Jurkat, Clone E6-1 (cell line): ENCODE measurements around the gene SPATA20.

Experiments used
- DNase-seq: peaks from one replicate; pipeline ENCODE4 v3.0.0-alpha.2; 2011; ENCODE audit warnings: low read depth, low spot score
- H3K4me3 ChIP-seq: 2 replicates; pipeline ENCODE4 v1.5.1; 2011; ENCODE audit warnings: mild to moderate bottlenecking, low read length, control low read depth, moderate library complexity

Gene SPATA20

DNA sequence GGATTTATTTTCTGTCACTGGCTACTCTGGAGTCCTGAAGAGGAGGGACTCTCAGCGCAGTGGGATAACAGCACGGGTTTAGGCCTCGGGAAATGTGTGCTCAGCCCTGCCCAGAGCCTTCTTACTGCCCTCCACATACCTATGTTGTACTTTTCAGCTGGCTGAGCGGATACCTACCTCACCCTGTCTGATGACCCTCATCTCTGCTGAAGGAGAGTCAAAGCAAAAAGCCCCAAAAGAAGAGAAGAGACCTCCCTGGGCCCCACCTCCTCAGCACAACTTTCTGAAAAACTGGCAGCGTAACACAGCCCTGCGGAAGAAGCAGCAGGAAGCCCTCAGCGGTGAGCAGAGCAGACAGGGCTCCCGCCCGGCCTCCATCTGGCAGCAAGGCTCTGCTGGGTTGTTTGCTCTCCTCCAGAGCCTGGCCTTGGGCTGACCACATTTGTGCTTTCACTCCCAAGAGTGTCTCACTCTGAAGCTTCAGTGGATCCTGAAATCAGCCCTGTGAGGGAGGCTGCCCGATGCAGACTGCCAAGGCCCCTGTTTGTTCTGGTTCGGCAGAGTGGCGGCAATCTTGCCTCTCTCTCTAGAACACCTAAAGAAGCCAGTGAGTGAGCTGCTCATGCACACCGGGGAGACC lies 28.5 kb upstream of the SPATA20 start:
- no peak overlapping the region for H3K4me3 ChIP-seq
- DNase-seq: no peak

DNA sequence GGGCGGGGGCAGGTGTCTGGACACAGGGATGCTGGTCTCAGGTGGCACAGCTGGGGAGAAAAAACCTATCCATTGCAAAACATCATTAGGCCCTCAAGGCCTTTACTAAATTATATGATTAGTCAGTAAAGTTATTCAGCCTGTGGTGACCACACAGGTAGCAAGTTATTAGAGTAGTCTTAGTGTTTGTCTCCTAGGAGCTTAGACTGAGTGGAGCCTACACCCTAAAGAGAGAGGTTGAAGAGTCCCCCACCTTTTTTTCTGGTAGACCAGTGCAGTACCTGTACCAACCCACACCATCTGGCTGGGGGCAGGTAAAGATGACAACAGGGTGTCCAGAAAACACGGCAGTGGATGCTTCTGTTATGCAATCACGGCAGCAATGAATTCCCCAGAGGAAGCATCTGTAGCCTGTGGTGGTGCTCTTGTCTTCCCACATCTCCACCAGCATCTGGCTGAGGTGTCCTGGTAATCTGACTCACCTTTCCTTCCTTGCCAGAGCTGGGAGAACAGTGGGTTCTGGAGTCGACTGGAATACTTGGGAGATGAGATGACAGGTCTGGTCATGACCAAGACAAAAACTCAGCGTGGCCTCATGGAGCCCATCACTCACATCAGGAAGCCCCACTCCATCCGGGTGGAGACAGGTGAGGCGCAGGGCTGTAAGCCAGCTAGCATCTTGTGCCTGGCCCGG lies 27.7 kb upstream of the SPATA20 start:
- H3K4me3 ChIP-seq: no peak overlapping the region

GRCh38 chr17:50520483-50520882 lies 26.5 kb upstream of the SPATA20 start:
- no peak overlapping the region for H3K4me3 ChIP-seq
- no peak for DNase-seq

More for the DNA sequence above, 27.7 kb upstream of the SPATA20 start:
- DNase-seq: no peak

GRCh38 chr17:50521514-50521913 lies 25.5 kb upstream of the SPATA20 start:
- no peak overlapping the region for H3K4me3 ChIP-seq
- no peak for DNase-seq

DNA sequence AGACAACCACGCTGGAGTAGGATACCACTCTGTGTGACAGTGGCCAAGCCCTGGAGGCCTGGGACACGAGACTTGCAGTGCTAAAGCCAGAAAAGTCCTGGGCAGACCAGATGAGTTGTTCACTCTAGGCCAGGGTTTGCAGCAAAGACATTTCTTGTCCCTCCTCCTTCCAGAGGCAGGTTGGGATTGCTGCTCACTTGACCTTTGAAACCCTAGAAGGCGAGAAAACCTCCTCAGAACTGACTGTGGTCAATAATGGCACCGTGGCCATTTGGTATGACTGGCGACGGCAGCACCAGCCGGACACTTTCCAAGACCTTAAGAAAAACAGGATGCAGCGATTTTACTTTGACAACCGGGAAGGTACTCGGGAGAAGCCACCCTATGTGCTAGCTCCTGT lies 24.2 kb upstream of the SPATA20 start:
- H3K4me3 ChIP-seq: no peak overlapping the region
- DNase-seq: no peak

- no peak for DNase-seq
- no peak overlapping the region for H3K4me3 ChIP-seq
These were observed 23.8 kb upstream of the SPATA20 start for GRCh38 chr17:50523208-50523607.

DNA sequence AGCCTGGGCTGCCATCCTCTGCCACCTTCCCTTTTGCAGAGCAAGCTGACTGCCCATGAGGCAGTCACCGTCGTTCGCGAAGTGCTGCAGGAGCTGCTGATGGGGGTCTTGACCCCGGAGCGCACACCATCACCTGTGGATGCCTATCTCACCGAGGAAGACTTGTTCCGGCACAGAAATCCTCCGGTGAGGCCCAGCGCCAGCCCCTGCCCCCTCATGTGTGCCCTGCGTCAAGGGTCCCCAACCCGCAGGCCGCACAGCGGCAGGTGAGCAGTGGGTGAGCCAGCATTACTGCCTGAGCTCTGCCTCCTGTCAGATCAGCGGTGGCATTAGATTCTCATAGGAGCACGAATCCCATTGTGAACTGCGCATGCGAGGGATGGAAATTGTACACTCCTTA lies 22.1 kb upstream of the SPATA20 start:
- DNase-seq: no peak
- no peak overlapping the region for H3K4me3 ChIP-seq

DNA sequence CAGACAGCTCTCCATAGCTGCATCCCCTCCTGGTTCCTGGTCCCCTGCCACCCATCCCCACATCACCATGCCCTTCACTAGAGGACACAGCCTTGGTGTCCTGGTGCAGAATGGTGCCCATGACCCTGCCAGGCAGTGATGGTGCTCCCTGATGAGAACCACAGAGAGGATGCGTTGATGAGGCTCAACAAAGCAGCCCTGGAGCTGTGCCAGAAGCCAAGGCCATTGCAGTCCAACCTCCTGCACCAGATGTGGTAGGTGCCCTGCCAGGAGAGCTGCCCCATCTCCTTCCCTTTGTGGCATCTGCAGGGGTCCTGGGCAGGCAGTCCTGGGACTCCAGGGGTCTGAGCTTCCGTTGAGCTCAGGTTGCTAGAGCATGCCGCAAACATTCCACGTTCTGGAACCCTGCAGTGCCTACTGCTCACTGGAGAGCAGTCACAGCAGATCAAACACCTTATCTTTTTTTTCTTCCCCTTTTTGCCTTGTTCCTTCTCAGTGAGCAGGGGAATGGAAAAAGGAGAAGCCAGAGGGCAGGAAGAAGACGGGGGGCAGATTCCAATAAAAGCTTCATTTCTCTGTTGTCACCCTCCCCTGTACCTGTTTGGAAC lies 19.7 kb upstream of the SPATA20 start:
- H3K4me3 ChIP-seq: no peak overlapping the region
- DNase-seq: no peak

DNA sequence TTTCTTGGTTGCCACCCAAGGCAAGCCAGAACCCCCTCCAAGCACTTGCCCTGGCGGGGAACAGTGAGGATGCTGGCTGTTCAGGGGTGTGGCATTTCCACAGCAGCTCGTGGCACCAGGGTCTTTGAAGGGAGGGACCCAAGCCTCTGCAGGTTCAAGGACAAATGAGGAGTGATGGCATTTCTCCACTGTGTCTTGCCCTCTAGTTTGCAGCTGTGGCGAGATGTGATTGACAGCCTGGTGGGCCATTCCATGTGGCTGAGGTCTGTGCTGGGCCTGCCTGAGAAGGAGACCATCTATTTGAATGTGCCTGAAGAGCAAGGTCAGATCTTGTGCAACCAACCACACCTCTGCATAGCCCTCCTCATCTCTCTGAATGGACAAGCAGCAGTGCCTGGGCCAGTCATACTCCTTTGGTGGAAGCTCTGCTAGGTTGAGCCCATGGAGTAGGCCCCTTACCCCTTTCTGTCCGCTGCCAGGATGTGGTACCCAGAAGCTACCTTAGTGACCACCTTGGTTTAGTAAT lies 19.0 kb upstream of the SPATA20 start:
- no peak overlapping the region for H3K4me3 ChIP-seq
- DNase-seq: no peak

DNA sequence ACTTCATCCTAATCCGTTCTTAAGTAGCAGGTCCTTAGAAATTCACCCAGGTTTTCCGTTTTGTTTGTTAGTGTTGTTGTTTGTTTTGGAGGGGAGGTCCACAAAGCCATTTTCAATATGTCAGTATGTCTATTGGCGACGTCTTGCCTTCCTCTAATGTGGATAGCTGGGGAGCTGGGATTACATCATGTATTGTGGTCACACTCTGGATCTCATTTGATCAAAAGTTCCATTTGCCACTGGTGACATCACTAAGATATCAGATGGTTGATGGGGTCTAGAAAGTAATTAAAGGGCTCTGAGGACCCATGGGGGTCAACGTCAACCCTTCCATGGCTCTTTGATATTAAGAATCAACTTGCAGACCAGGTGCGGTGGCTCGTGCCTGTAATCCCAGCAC lies 17.1 kb upstream of the SPATA20 start:
- H3K4me3 ChIP-seq: no peak overlapping the region
- DNase-seq: no peak

DNA sequence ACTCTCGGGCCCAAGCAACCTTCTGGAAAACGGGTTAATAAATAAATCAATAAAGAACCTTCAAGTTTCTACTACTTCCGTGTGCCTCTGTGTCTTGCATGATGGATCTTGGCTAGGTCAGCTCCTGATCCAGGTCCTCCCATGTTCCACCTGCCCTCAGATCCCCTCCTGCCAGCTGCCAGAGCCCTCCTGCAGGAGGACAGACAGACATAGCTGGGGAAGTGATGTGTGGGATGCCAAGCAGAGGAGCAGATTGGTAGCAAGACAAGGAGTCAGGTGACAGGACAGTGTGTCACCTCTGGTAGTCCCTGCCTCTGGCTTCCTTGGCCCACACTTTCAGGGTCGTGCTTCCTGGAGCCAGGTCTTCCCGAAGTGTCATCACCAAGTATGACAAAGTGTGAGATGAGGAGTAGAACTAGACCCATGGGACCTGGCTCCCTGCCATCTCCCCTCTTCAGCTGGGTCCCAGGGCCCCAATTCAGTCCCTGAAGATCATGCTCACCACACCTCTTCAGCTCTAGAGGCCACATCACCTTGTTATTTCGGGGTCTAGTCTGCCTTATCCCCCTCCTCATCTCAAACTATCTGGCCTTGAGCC lies 15.4 kb upstream of the SPATA20 start:
- H3K4me3 ChIP-seq: no peak overlapping the region
- no peak for DNase-seq

- H3K4me3 ChIP-seq: no peak within 1 kb of the TSS
These were observed 14.4 kb upstream of the SPATA20 start, which contains the start of gene EPN3 for GRCh38 chr17:50532452-50533024. Gene EPN3 (plus strand): TSS chr17:50532735. CDS start chr17:50536557, 3,822 bp downstream.

DNA sequence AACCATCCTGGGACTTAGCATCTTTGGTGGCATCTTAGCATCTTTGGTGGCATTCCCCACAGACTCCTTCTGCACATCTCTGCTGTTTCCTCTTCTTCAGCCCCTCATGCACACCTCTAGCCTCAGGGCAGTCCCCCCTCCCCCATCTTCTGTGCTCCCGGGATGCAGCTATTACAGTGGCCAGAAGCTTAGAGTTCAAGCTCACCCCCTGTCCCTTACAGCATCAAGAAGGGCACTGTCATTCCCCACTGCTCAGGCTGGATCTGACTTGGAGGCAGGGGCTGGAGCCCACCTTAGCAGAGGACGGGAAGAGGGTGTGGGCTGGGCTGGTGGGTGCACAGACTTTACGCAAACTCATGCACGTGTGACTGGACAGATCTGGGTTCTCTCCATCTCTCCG lies 13.8 kb upstream of the SPATA20 start:
- no peak overlapping the region for H3K4me3 ChIP-seq

More at GRCh38 chr17:50532452-50533024, 14.4 kb upstream of the SPATA20 start, which contains the start of gene EPN3:
- no peak for DNase-seq

GRCh38 chr17:50533720-50534148 lies 13.2 kb upstream of the SPATA20 start:
- no peak overlapping the region for H3K4me3 ChIP-seq
- DNase-seq: no peak

More for the DNA sequence above, 13.8 kb upstream of the SPATA20 start:
- DNase-seq: no peak

- no peak overlapping the region for H3K4me3 ChIP-seq
- DNase-seq: no peak
These were observed 12.6 kb upstream of the SPATA20 start for GRCh38 chr17:50534222-50534978.

DNA sequence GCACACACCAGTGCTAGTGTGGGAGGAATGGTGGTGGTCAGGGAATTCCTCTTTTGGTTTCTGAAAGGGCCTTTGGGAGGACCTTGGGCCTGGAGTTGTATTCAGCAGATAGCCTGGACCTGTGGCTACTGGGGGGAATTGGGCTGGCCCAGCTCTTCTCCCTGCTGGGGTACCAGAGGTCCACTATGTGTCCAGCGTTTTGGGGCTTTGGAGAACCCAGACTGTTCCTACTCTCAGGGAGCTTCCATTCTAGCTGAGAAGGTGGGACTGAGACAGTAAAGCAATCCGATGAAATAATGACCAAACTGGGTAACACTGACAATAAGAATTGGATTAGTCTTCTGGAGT lies 12.0 kb upstream of the SPATA20 start:
- no peak overlapping the region for H3K4me3 ChIP-seq
- DNase-seq: no peak

GRCh38 chr17:50535407-50535806 lies 11.6 kb upstream of the SPATA20 start:
- no peak for DNase-seq
- H3K4me3 ChIP-seq: no peak overlapping the region

- no peak for DNase-seq
- no peak overlapping the region for H3K4me3 ChIP-seq
These were observed 10.0 kb upstream of the SPATA20 start for GRCh38 chr17:50536683-50537646.
